Endothelial cell of umbilical vein (primary cell): ENCODE results near the gene PRKG1. TPM values are rescaled to one million over a fixed set of nuclear protein-coding genes. Genes with fewer than 3 reads are reported as not detected.

Source experiments
- BruUV-seq: library from RNA; stranded (reverse); fragments of 400-500 nt; replicated peaks from 2 replicates; lab custom pipeline; 2021; lab: Mats Ljungman, UMichigan
- CTCF ChIA-PET: fragments of 300-600, 350-600 bp; sonication (Branson Sonifier 250); formaldehyde crosslinking; loops from one replicate; lab custom pipeline; 2021; ENCODE audit warnings: antibody characterized with exemption, inconsistent platforms; lab: Charles Lee
- POLR2A ChIA-PET: fragments of 300-600, 350-600 bp; sonication (Branson Sonifier 250); formaldehyde crosslinking; loops from one replicate; lab custom pipeline; 2021; ENCODE audit warnings: antibody characterized with exemption, inconsistent platforms; lab: Charles Lee
- DNase-seq: peaks from one replicate; pipeline ENCODE4 v3.0.0-alpha.2; 2011; ENCODE audit warnings: low read depth, low spot score
- FAIRE-seq: peaks from 2 replicates; lab custom pipeline; 2011; peaks lifted over from hg19 to GRCh38; lab: Jason Lieb, UNC
- H2AFZ ChIP-seq: 2 replicates; pipeline ENCODE4 v1.6.0; 2012; ENCODE audit warnings: low read depth, low read length, control low read depth, inconsistent platforms
- H3K27ac ChIP-seq: 2 replicates; pipeline ENCODE4 v1.5.1; 2011; ENCODE audit warnings: low read depth, mild to moderate bottlenecking, control low read depth, low read length, moderate library complexity; ENCODE audit not compliant: insufficient read depth
- H3K27me3 ChIP-seq, 2 experiments: 2 replicates each; pipeline versions ENCODE4 v1.6.0 to v1.6.1; 2011; ENCODE audit warnings: low read length in 2 of 2, mixed read lengths in 1 of 2; ENCODE audit not compliant: control insufficient read depth in 2 of 2, insufficient read depth in 2 of 2
- H3K36me3 ChIP-seq, 2 experiments: 2 replicates in 1 of 2; 3 replicates in 1 of 2; pipeline ENCODE4 v1.5.1; 2011; ENCODE audit warnings: low read length in 2 of 2, mild to moderate bottlenecking in 1 of 2, moderate library complexity in 1 of 2; ENCODE audit not compliant: control insufficient read depth in 2 of 2, insufficient read depth in 2 of 2; ENCODE audit errors: extremely low read depth in 1 of 2
- H3K4me1 ChIP-seq: 3 replicates; pipeline ENCODE4 v1.5.1; 2011; ENCODE audit warnings: mild to moderate bottlenecking, low read length; ENCODE audit not compliant: control insufficient read depth, insufficient read depth; ENCODE audit errors: extremely low read depth
- H3K4me2 ChIP-seq: 2 replicates; pipeline ENCODE4 v1.6.1; 2011; ENCODE audit warnings: low read length, control low read depth, mixed read lengths; ENCODE audit not compliant: insufficient read depth
- H3K4me3 ChIP-seq, 3 experiments: fragments of 200-600 bp in 1 of 3; sonication (generic), shearing (Covaris generic) in 1 of 3; replicated peaks in 1 of 3; 2 replicates each; pipeline ENCODE4 v1.5.1; 2011 to 2016; ENCODE audit warnings: control low read depth in 3 of 3, low read length in 3 of 3, mild to moderate bottlenecking in 2 of 3, inconsistent platforms in 1 of 3, low read depth in 1 of 3, moderate library complexity in 1 of 3; ENCODE audit not compliant: insufficient read depth in 1 of 3
- H3K79me2 ChIP-seq: 2 replicates; pipeline ENCODE4 v1.6.0; 2012; ENCODE audit warnings: low read length, inconsistent platforms; ENCODE audit not compliant: control insufficient read depth, insufficient read depth
- H3K9ac ChIP-seq: replicated peaks from 2 replicates; pipeline ENCODE3; 2011; ENCODE audit warnings: low read length, control low read depth; ENCODE audit not compliant: insufficient read depth; ENCODE audit errors: extremely low read depth
- H3K9me1 ChIP-seq: replicated peaks from 3 replicates; pipeline ENCODE4 v1.6.0; 2011; ENCODE audit warnings: mild to moderate bottlenecking, low read length; ENCODE audit not compliant: control insufficient read depth, insufficient read depth; ENCODE audit errors: extremely low read depth
- H3K9me3 ChIP-seq: replicated peaks from 2 replicates; pipeline ENCODE4 v1.5.1; 2012; ENCODE audit warnings: low read length, inconsistent platforms; ENCODE audit not compliant: control insufficient read depth, insufficient read depth
- H4K20me1 ChIP-seq: replicated peaks from 2 replicates; pipeline ENCODE3; 2011; ENCODE audit warnings: mild to moderate bottlenecking, low read length; ENCODE audit not compliant: control insufficient read depth, insufficient read depth; ENCODE audit errors: extremely low read depth
- EZH2 ChIP-seq: IDR thresholded peaks from 2 replicates; pipeline ENCODE4 v1.6.1; 2012; ENCODE audit warnings: borderline replicate concordance, low read depth, mild to moderate bottlenecking, moderate library complexity, low read length, inconsistent platforms; ENCODE audit not compliant: severe bottlenecking
- FOS ChIP-seq: IDR thresholded peaks from 2 replicates; pipeline ENCODE4 v1.6.1; 2011; ENCODE audit warnings: mild to moderate bottlenecking, low read length, moderate library complexity, borderline replicate concordance; ENCODE audit not compliant: insufficient read depth
- GATA2 ChIP-seq: IDR thresholded peaks from 2 replicates; pipeline ENCODE4 v1.7.0; 2011; ENCODE audit warnings: low read depth, mild to moderate bottlenecking, moderate library complexity, mixed read lengths, low read length; ENCODE audit not compliant: insufficient read length, insufficient read depth
- JUN ChIP-seq: IDR thresholded peaks from 2 replicates; pipeline ENCODE4 v1.6.1; 2011; ENCODE audit warnings: borderline replicate concordance, low read depth; ENCODE audit not compliant: insufficient read length, insufficient read depth
- MYC ChIP-seq: IDR thresholded peaks from one replicate; pipeline ENCODE4 v1.6.1; 2011; ENCODE audit warnings: mild to moderate bottlenecking, low read depth, low read length
- POLR2A ChIP-seq: IDR thresholded peaks from 2 replicates; pipeline ENCODE4 v1.6.1; 2012; ENCODE audit warnings: low read depth, mild to moderate bottlenecking, control low read depth, low read length
- POLR2AphosphoS5 ChIP-seq: IDR thresholded peaks from 2 replicates; pipeline ENCODE4 v1.6.1; 2012; ENCODE audit warnings: low read depth, mild to moderate bottlenecking, control low read depth, low read length, moderate library complexity; ENCODE audit not compliant: insufficient read depth
- dilution Hi-C: fragments of 300-500 bp; cut with MboI; formaldehyde crosslinking; loops from one replicate; pipeline ENCODE4 v1.15.0; 2019; ENCODE audit warnings: low sequenced_read_pairs; ENCODE audit not compliant: extremely low pct_ligation_motif_present
- intact Hi-C: fragments of 100-400 bp; cut with micrococcal nuclease; formaldehyde crosslinking; loops from one replicate; pipeline ENCODE4 v1.10.0; 2022
- polyA plus RNA-seq, 4 experiments: library from polyadenylated mRNA; depleted of rRNA in 3 of 4; stranded (reverse) in 3 of 4; unstranded in 1 of 4; fragments of >200 nt; gene quantifications; 2 replicates each; pipeline versions ENCODE4 v1.2.1 to v1.2.3, GENCODE V29; 2011 to 2012; ENCODE audit warnings: missing spikeins in 1 of 4
- total RNA-seq: library from RNA; stranded (reverse); gene quantifications from 2 replicates; pipeline ENCODE4 v1.2.3, GENCODE V29; 2021
- TF ChIP-seq, protein P1 (sequence below), 2 donors: IDR thresholded peaks; 1 replicate in 1 of 2; 2 replicates in 1 of 2; pipeline ENCODE4 v1.5.1; 2011; ENCODE audit warnings: low read length in 2 of 2, mild to moderate bottlenecking in 2 of 2, moderate library complexity in 2 of 2, control low read depth in 1 of 2, inconsistent platforms in 1 of 2, low read depth in 1 of 2; ENCODE audit not compliant: insufficient read depth in 1 of 2; ENCODE audit errors: extremely low read depth in 1 of 2
- TF ChIP-seq, protein P2 (sequence below): IDR thresholded peaks from 2 replicates; pipeline ENCODE4 v1.6.1; 2011; ENCODE audit not compliant: insufficient read depth, insufficient read length

Gene PRKG1
- total and polyA plus RNA-seq, 2 donors (not counting 3 experiments of a cell fraction or from before 2014, with no cell fraction given) = 0.01 to 0.18 TPM

DNA sequence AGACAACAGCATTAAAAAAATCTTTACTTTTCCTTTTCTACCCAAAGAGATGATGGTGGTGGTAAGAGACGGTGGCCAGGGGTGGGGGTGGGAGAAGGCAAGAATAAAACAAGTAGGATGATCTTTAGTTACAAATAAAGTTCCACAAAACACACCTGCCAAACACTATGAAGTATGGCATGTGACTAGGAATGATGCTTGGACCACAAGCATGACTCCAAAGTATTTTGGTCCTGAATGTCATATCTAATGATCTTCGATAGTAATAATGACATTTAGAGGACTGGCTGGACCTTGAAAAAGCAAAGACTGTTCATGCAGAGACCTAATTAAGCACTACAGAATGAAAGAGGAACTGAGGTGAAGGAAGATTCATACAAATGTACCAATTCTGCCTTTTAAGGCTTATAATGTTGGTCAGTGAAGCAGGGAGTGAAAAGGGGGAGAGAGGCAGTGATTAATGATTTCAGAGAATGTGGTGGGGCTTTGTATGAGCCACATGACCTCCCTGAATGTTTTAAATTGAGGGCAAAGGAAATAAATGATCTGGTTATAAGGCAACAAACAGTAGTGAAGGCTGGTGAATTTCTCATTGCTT is 1210.2 kb downstream of the PRKG1 start:
- intact Hi-C loops = no loop called here
- no peak overlapping the region for H3K27ac ChIP-seq
- FAIRE-seq = no peak
- no peak overlapping the region for H3K4me2 ChIP-seq
- H3K9ac ChIP-seq = no peak overlapping the region
- no peaks in the 10 kb centered on the region for H3K9me1 ChIP-seq
- no peaks in the 10 kb centered on the region for H3K27me3 ChIP-seq
- no peaks in the 10 kb centered on the region for H4K20me1 ChIP-seq
- no peaks in the 10 kb centered on the region for H3K79me2 ChIP-seq
- TF ChIP-seq, protein P1, sequence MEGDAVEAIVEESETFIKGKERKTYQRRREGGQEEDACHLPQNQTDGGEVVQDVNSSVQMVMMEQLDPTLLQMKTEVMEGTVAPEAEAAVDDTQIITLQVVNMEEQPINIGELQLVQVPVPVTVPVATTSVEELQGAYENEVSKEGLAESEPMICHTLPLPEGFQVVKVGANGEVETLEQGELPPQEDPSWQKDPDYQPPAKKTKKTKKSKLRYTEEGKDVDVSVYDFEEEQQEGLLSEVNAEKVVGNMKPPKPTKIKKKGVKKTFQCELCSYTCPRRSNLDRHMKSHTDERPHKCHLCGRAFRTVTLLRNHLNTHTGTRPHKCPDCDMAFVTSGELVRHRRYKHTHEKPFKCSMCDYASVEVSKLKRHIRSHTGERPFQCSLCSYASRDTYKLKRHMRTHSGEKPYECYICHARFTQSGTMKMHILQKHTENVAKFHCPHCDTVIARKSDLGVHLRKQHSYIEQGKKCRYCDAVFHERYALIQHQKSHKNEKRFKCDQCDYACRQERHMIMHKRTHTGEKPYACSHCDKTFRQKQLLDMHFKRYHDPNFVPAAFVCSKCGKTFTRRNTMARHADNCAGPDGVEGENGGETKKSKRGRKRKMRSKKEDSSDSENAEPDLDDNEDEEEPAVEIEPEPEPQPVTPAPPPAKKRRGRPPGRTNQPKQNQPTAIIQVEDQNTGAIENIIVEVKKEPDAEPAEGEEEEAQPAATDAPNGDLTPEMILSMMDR (IDR thresholded peaks at IDR 0.05; ENCODE audit: extremely low read depth in 1 of 2, insufficient read depth in 1 of 2, low read depth in 1 of 2, low read length in 2 of 2) = no peak
- no peak for TF ChIP-seq FOS
- no peak for TF ChIP-seq JUN
- TF ChIP-seq, protein P2, sequence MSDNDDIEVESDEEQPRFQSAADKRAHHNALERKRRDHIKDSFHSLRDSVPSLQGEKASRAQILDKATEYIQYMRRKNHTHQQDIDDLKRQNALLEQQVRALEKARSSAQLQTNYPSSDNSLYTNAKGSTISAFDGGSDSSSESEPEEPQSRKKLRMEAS = no peak
- no peak for TF ChIP-seq POLR2AphosphoS5
- TF ChIP-seq MYC = no peak
- no peak for TF ChIP-seq GATA2
- no peak for TF ChIP-seq EZH2
- TF ChIP-seq POLR2A = no peak
- no peak overlapping the region for H2AFZ ChIP-seq
- CTCF ChIA-PET = interaction anchor here (0.9 kb wide), 1 partner anchor 16 kb away, joined by 4 read pairs; no protein-coding TSS in a partner anchor
- dilution Hi-C loops = no loop called here
- POLR2A ChIA-PET = no interaction called here
- H3K36me3 ChIP-seq = no peaks in the 10 kb centered on the region
- BruUV-seq = no TSS peak
- no peaks in the 10 kb centered on the region for H3K9me3 ChIP-seq
- no peak for DNase-seq
- peaks cover 10% of the 10 kb centered on the region for H3K4me1 ChIP-seq
- no peak overlapping the region for H3K4me3 ChIP-seq
